ENCODE data around the gene UPP1.

- TF ChIP-seq POLR2A (IDR thresholded peaks at IDR 0.05) (no peak), CTCF (IDR thresholded peaks at IDR 0.05) (no peak)
Observed at GRCh38 chr7:48077423-48077822, 11.6 kb upstream of the UPP1 start.

Data from right lobe of liver (tissue), 4 donors.